HepG2 (cell line): ENCODE measurements around the gene SCUBE1. TPM values are rescaled to one million over a fixed set of nuclear protein-coding genes. Genes with fewer than 3 reads are reported as not detected.

Source experiments
- ATAC-seq: fragments of 200-7000 bp; cut with Tn5 transposase; 3 replicates; pipeline ENCODE4 v1.9.1; 2020; ENCODE audit warnings: mild to moderate bottlenecking, moderate library complexity
- BruUV-seq: library from RNA; stranded (reverse); fragments of 400-500 nt; replicated peaks from 2 replicates; lab custom pipeline; 2021; lab: Mats Ljungman, UMichigan
- CTCF ChIA-PET: fragments of 300-600 bp; formaldehyde crosslinking; extraction: SDS; loops from one replicate; lab custom pipeline; 2021; ENCODE audit warnings: low total read pairs, inconsistent platforms, low intra/inter-chr PET ratio; lab: Yijun Ruan, JAX
- POLR2A ChIA-PET: fragments of 350-600 bp; sonication (Branson Sonifier 250); formaldehyde crosslinking; loops from one replicate; lab custom pipeline; 2020; ENCODE audit warnings: antibody characterized with exemption, inconsistent platforms; lab: Yijun Ruan, JAX
- DNase-seq: peaks from one replicate; pipeline ENCODE4 v3.0.0-alpha.2; 2015; ENCODE audit warnings: low spot score
- FAIRE-seq: peaks from 3 replicates; lab custom pipeline; 2011; peaks lifted over from hg19 to GRCh38; lab: Jason Lieb, UNC
- H2AFZ ChIP-seq: one replicate; pipeline ENCODE4 v1.6.1; 2011; ENCODE audit warnings: low read length, inconsistent platforms
- H3K27ac ChIP-seq: fragments of 300-600 bp; 3 replicates; pipeline ENCODE4 v1.8.0; 2011; ENCODE audit warnings: mixed run types, mild to moderate bottlenecking, mixed read lengths, low read length, inconsistent platforms; ENCODE audit not compliant: insufficient read depth; ENCODE audit errors: extremely low read length
- H3K27me3 ChIP-seq, 2 experiments: fragments of 200-600 bp in 1 of 2; 2 replicates in 1 of 2; 3 replicates in 1 of 2; pipeline versions ENCODE4 v1.6.0 to v1.8.0; 2011; ENCODE audit warnings: low read length in 2 of 2, mild to moderate bottlenecking in 2 of 2, moderate library complexity in 2 of 2, inconsistent platforms in 1 of 2; ENCODE audit not compliant: insufficient read depth in 2 of 2, control insufficient read depth in 1 of 2
- H3K36me3 ChIP-seq, 2 experiments: fragments of 200-600 bp in 1 of 2; replicated peaks in 1 of 2; 2 replicates in 1 of 2; 3 replicates in 1 of 2; pipeline versions ENCODE4 v1.5.1 to v1.8.0; 2011; ENCODE audit warnings: low read length in 2 of 2, inconsistent platforms in 1 of 2; ENCODE audit not compliant: insufficient read depth in 2 of 2, control insufficient read depth in 1 of 2
- H3K4me1 ChIP-seq: 2 replicates; pipeline ENCODE4 v1.5.1; 2012; ENCODE audit warnings: low read length, inconsistent platforms; ENCODE audit not compliant: insufficient read depth
- H3K4me2 ChIP-seq: 2 replicates; pipeline ENCODE4 v1.6.0; 2011; ENCODE audit warnings: low read depth, low read length, inconsistent platforms
- H3K4me3 ChIP-seq, 3 experiments: fragments of 200-600 bp in 1 of 3; sonication (generic), shearing (Covaris generic) in 1 of 3; replicated peaks in 1 of 3; 2 replicates each; pipeline ENCODE4 v1.5.1; 2011 to 2016; ENCODE audit warnings: low read length in 3 of 3, inconsistent platforms in 2 of 3, low read depth in 2 of 3, mild to moderate bottlenecking in 2 of 3, control low read depth in 1 of 3, mixed read lengths in 1 of 3; ENCODE audit not compliant: insufficient read depth in 1 of 3
- H3K79me2 ChIP-seq: one replicate; pipeline ENCODE4 v1.6.1; 2011; ENCODE audit warnings: low read length, inconsistent platforms; ENCODE audit not compliant: insufficient read depth
- H3K9ac ChIP-seq: 2 replicates; pipeline ENCODE4 v1.6.0; 2011; ENCODE audit warnings: mild to moderate bottlenecking, low read depth, low read length, inconsistent platforms; ENCODE audit not compliant: insufficient read depth
- H3K9me3 ChIP-seq: 2 replicates; pipeline ENCODE4 v1.5.1; 2012; ENCODE audit warnings: mild to moderate bottlenecking, low read length
- H4K20me1 ChIP-seq: 2 replicates; pipeline ENCODE4 v1.6.0; 2011; ENCODE audit warnings: inconsistent platforms, mild to moderate bottlenecking, low read length, moderate library complexity; ENCODE audit not compliant: insufficient read depth
- GLMP ChIP-seq: sonication (generic); formaldehyde crosslinking; IDR thresholded peaks from 2 replicates; pipeline ENCODE4 v1.9.0; 2021; ENCODE audit warnings: missing genetic modification reagents, mild to moderate bottlenecking, borderline replicate concordance
- HMG20A ChIP-seq: IDR thresholded peaks from 2 replicates; pipeline ENCODE4 v1.6.1; 2016; ENCODE audit warnings: borderline replicate concordance
- HNRNPL ChIP-seq: fragments of 200-400 bp; formaldehyde crosslinking; IDR thresholded peaks from 2 replicates; pipeline ENCODE4 v1.6.1; 2017; ENCODE audit warnings: mild to moderate bottlenecking, low read depth, low read length
- KDM2A ChIP-seq: sonication (generic); formaldehyde crosslinking; IDR thresholded peaks from 2 replicates; pipeline ENCODE4 v1.4.0; 2020; ENCODE audit warnings: low read depth, missing genetic modification reagents, borderline replicate concordance
- MAFK ChIP-seq, 2 experiments: IDR thresholded peaks in 1 of 2; conservative IDR thresholded peaks in 1 of 2; 2 replicates each; pipeline ENCODE4 v1.6.1; 2011; ENCODE audit warnings: improper control_type of control experiment in 2 of 2, low read length in 2 of 2
- PRMT3 ChIP-seq: sonication (generic); formaldehyde crosslinking; IDR thresholded peaks from 2 replicates; pipeline ENCODE4 v1.8.1; 2022; ENCODE audit warnings: low read depth, mild to moderate bottlenecking, moderate library complexity, missing genetic modification reagents, borderline replicate concordance
- RAD51 ChIP-seq: fragments of 450-650 bp; IDR thresholded peaks from 2 replicates; pipeline ENCODE4 v1.6.1; 2016; ENCODE audit warnings: borderline replicate concordance
- SALL2 ChIP-seq: sonication (generic); formaldehyde crosslinking; IDR thresholded peaks from 2 replicates; pipeline ENCODE4 v1.8.1; 2023; ENCODE audit warnings: mild to moderate bottlenecking, missing genetic modification reagents, inconsistent platforms
- SAP130 ChIP-seq: IDR thresholded peaks from 2 replicates; pipeline ENCODE4 v1.6.1; 2016; ENCODE audit warnings: low read depth
- SOX5 ChIP-seq: IDR thresholded peaks from 2 replicates; pipeline ENCODE4 v1.6.1; 2016; ENCODE audit warnings: borderline replicate concordance
- SP5 ChIP-seq: IDR thresholded peaks from 2 replicates; pipeline ENCODE4 v1.6.1; 2016; ENCODE audit warnings: low read depth, borderline replicate concordance
- TFE3 ChIP-seq: IDR thresholded peaks from 2 replicates; pipeline ENCODE4 v1.6.1; 2016
- THAP11 ChIP-seq: IDR thresholded peaks from 2 replicates; pipeline ENCODE4 v1.6.1; 2016; ENCODE audit warnings: missing biosample characterization, missing genetic modification reagents
- ZNF136 ChIP-seq: sonication (generic); formaldehyde crosslinking; IDR thresholded peaks from 2 replicates; pipeline ENCODE4 v1.8.1; 2022; ENCODE audit warnings: low read depth, mild to moderate bottlenecking, moderate library complexity, missing genetic modification reagents
- ZNF160 ChIP-seq: sonication (generic); formaldehyde crosslinking; IDR thresholded peaks from 2 replicates; pipeline ENCODE4 v1.8.0; 2022; ENCODE audit warnings: mild to moderate bottlenecking, inconsistent platforms, missing genetic modification reagents
- ZNF207 ChIP-seq: fragments of 450-650 bp; IDR thresholded peaks from 2 replicates; pipeline ENCODE4 v1.6.1; 2016; ENCODE audit warnings: antibody characterized with exemption, borderline replicate concordance
- ZNF44 ChIP-seq: sonication (generic); formaldehyde crosslinking; IDR thresholded peaks from 2 replicates; pipeline ENCODE4 v1.5.1; 2020; ENCODE audit warnings: mild to moderate bottlenecking, missing genetic modification reagents
- ZNF556 ChIP-seq: sonication (generic); formaldehyde crosslinking; IDR thresholded peaks from 2 replicates; pipeline ENCODE4 v1.4.0; 2020; ENCODE audit warnings: mild to moderate bottlenecking, missing genetic modification reagents, borderline replicate concordance
- ZNF766 ChIP-seq: sonication (generic); formaldehyde crosslinking; IDR thresholded peaks from 2 replicates; pipeline ENCODE4 v1.5.0; 2020; ENCODE audit warnings: missing genetic modification reagents, borderline replicate concordance
- WGBS: methylation state at CpG from one replicate; pipeline ENCODE4 v1.1.6; 2017; ENCODE audit warnings: low lambda C conversion rate; 5-methylcytosine and 5-hydroxymethylcytosine counted together
- in situ Hi-C: cut with HindIII; loops from 2 replicates; pipeline ENCODE4 v1.10.0; 2017; ENCODE audit warnings: low pct_unique_long_range_greater_than_20kb; ENCODE audit not compliant: extremely low pct_ligation_motif_present
- intact Hi-C: fragments of 100-400 bp; cut with micrococcal nuclease; formaldehyde crosslinking; loops from one replicate; pipeline ENCODE4 v1.10.0; 2022; ENCODE audit not compliant: unreplicated experiment
- polyA plus RNA-seq, 8 experiments: library from polyadenylated mRNA; depleted of rRNA in 3 of 8; stranded (reverse) in 7 of 8; unstranded in 1 of 8; fragments of >200 nt; fragmentation: Illumina TruSeq in 4 of 8; extraction: Trizol in 4 of 8; gene quantifications; 2 replicates each; pipeline versions ENCODE4 v1.2.1 to v1.2.3, GENCODE V29; 2011 to 2016; ENCODE audit warnings: low read depth in 4 of 8, missing spikeins in 1 of 8, mixed read lengths in 1 of 8; ENCODE audit not compliant: insufficient read depth in 1 of 8
- total RNA-seq, 5 experiments: library from RNA; depleted of rRNA; stranded (reverse); fragments of >200 nt; fragmentation: Illumina TruSeq; extraction: Trizol; gene quantifications; 2 replicates each; pipeline ENCODE4 v1.2.3, GENCODE V29; 2016; ENCODE audit warnings: low read depth in 1 of 5
- TF ChIP-seq, protein P1 (sequence below): sonication (generic); formaldehyde crosslinking; IDR thresholded peaks from 2 replicates; pipeline ENCODE4 v1.5.1; 2020; ENCODE audit warnings: missing genetic modification reagents, mild to moderate bottlenecking, borderline replicate concordance

SCUBE1 gene
- total and polyA plus RNA-seq, 2 of the 13 experiments (the other 11 are each of a cell fraction or from before 2014, with no cell fraction given), result under 0.01 to 0.05 TPM

DNA sequence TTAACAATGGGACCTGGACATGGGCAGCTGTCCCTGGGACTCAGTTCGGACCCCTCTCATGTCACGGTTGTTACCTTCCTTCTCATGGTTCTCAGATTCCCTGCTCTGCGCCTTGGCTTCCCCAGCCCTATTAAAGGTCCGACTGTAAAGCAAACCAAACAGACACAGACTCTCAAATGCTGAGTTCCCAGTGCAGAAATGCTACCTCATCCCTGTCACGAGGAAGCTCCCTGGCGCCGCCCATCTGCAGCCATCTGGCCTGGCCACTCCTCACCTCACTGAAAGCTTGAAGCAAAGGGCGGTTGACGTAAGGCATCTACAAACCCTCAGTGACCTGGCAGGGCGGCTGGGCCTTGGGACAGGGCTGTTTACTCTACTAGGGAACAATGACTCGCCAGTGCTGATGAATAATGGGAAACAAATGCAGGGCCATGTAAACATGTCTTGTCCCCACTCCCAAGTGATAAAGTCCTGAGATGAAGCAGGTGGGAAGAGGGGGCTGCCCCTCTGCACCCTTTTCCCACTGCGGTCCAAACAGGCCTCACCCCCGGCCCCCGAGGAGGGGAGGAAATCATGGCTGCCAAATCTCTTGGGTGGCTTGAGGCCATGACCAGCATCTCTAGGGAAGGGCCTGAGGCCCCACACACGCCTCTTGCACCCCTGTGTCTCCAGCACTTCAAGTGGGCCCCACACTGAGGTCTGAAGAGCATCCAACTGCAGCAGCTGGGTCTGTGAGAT lies 49.3 kb downstream of the SCUBE1 start:
- ChIA-PET CTCF (no interaction called here), POLR2A (no interaction called here)
- H3K36me3 ChIP-seq, result no peaks in the 10 kb centered on the region
- H3K27ac ChIP-seq, result no peak overlapping the region
- ATAC-seq, result peak; percentile 81
- in situ Hi-C loops, result no loop called here
- H4K20me1 ChIP-seq, result no peaks in the 10 kb centered on the region
- H3K4me2 ChIP-seq, result peak overlapping the region; percentile 26; the same call in 1 of the 2 replicates
- intact Hi-C loops, result no loop called here
- no peak overlapping the region for H3K4me3 ChIP-seq
- WGBS, result 18% methylated on average over 12 of the region's 15 CpGs
- no peaks in the 10 kb centered on the region for H3K9me3 ChIP-seq
- no peak overlapping the region for H2AFZ ChIP-seq
- no peaks in the 10 kb centered on the region for H3K79me2 ChIP-seq
- DNase-seq, result peak; percentile 90
- peaks cover 3 to 70% of the 10 kb centered on the region in 2 experiments for H3K27me3 ChIP-seq
- no TSS peak for BruUV-seq
- H3K9ac ChIP-seq, result no peak overlapping the region
- FAIRE-seq, result peak; percentile 15
- H3K4me1 ChIP-seq, result peaks cover 27% of the 10 kb centered on the region
- TF ChIP-seq ZNF207, result no peak
- no peak for TF ChIP-seq PRMT3 (CRISPR knock-in tag)
- peak; percentile 12; the same call in 1 of the 2 replicates for TF ChIP-seq KDM2A
- no peak for TF ChIP-seq ZNF160
- TF ChIP-seq RAD51, result no peak
- peak; percentile 63 for TF ChIP-seq SAP130 (CRISPR knock-in tag)
- TF ChIP-seq MAFK (conservative IDR thresholded peaks at IDR 0.05 in 1 of 2, IDR thresholded peaks at IDR 0.05 in 1 of 2; ENCODE audit: low read length in 2 of 2), result 0 out of 4 replicates have a peak, but pooled peaks of 1 of the 2 experiments have one; percentile 1
- no peak for TF ChIP-seq ZNF766 (CRISPR knock-in tag)
- TF ChIP-seq ZNF136 (CRISPR knock-in tag), result no peak
- peak; percentile 46; the same call in 1 of the 2 replicates for TF ChIP-seq HMG20A (CRISPR knock-in tag)
- no peak for TF ChIP-seq GLMP (CRISPR knock-in tag)
- no peak for TF ChIP-seq SALL2 (CRISPR knock-in tag)
- TF ChIP-seq, protein P1, sequence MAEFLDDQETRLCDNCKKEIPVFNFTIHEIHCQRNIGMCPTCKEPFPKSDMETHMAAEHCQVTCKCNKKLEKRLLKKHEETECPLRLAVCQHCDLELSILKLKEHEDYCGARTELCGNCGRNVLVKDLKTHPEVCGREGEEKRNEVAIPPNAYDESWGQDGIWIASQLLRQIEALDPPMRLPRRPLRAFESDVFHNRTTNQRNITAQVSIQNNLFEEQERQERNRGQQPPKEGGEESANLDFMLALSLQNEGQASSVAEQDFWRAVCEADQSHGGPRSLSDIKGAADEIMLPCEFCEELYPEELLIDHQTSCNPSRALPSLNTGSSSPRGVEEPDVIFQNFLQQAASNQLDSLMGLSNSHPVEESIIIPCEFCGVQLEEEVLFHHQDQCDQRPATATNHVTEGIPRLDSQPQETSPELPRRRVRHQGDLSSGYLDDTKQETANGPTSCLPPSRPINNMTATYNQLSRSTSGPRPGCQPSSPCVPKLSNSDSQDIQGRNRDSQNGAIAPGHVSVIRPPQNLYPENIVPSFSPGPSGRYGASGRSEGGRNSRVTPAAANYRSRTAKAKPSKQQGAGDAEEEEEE, result no peak
- TF ChIP-seq ZNF44, result no peak
- no peak for TF ChIP-seq ZNF556 (CRISPR knock-in tag)
- peak; percentile 95 for TF ChIP-seq SOX5 (CRISPR knock-in tag)
- TF ChIP-seq THAP11, result peak; percentile 17; the same call in 1 of the 2 replicates
- peak; percentile 88 for TF ChIP-seq TFE3
- TF ChIP-seq HNRNPL, result no peak
- TF ChIP-seq SP5, result 0 out of 2 replicates have a peak, but pooled peaks have one; percentile 36
